ENCODE data around the gene ZNF487.
"Not testable (repeated sequence)": the region's sequence is repeated elsewhere in the genome, so short reads cannot be mapped to it uniquely, and the experiment has no call there.

Gene ZNF487

DNA sequence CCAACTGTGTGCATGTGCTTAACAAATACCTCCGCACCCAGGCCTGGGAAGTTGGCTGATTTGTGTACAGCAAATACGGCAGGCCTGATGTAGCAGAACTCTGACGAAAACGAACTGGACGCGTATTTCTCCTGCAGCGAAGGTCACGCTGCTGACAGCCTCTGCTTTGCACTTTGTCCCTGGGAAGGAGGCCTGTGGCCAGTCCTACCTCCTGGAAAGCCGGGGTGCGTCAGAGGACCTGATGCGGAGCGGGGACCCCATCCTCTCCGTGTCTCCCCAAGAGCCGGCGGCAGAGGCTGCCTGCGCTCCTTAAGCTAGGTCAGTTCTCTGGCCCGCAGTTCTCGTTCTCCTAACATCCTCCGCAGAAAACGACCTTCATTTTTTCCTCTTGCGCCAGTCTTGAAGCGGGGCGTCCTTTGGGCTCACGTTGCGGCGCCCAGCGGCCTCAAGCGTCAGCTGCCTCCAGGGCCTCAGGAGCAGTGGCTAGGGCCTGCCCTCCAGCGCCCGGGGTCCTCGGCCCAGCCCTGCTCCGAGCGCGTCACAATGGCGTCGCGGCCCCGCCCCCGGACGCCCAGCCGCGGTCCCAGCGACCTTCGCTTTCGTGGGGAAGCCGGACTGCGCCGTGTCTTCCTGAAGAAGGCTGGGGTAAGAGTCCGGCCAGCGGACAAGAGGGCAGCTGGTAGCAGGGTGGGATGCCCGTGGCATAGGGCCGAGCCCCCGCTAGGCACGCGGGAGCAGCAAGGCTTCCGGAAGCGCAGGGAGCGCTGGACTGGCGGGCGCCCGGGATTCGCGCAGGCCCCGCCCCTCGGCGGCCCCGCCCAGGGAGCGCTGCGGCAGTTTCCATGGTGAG lies at the start of gene ZNF487:
ZNF487 (plus strand) TSS at position 821 of the 850 bp plus-strand sequence. CDS start 38,703 bp downstream, outside the sequence.
- DNase-seq (ENCODE audit: low read depth in 3 of 3), result peak; percentile 64 to 79 (median 73)

DNA sequence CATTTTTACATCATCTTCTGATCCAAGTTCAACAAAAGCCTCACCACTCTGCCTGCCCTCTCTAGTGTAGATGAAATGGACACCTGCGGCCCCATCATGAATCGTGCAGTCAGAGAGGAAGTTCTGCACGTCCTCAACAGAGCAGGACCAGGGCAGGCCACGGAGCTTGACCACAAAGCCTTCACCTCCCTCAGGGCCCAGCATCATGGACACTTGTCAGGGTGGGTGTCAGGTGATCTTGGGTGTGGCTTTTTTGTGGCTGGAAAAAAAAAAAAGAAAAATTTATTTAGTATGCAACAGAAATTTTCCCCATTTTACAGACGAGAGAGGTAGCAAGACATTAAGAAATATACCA lies 49.3 kb upstream of the ZNF487 start:
- DNase-seq (ENCODE audit: low read depth in 3 of 3), result no peak

DNA sequence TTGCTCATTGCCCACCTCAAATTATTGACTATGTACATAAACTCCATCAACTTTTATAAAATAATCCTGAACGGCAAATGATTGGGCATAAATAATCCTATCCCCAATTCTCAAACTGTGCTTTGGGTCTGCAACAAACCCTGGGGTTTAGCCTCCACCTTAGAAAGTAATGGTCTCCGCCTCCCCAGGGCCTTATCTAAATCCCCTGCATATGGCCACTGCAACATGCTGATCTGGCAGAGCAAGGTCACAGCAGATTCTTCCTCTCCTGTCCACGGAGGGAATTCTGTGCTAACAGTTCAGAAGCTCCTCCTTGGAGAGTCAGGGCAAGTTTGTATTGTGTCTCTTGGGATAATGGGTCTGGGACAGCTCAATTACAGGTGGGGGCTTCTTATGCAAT lies 47.0 kb upstream of the ZNF487 start:
- no peak for DNase-seq (ENCODE audit: low read depth in 3 of 3)

DNA sequence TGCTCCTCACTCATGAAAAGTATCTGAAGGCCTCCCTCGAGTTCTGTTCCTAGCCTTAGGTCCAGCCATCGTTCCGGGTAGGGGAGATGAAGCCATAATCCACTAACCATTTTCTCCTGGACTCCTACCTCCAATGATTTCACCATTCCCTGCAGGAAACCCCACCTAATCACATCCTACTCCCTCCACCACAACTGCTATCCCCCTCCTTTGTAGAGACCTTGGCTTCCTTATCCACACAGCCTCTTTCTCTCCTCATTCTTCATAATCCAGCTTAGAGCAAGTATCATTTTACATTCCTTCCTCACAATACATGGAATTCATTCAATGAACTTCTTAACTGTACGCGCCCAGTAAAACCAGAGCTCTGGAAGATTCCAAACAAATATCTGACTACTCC lies 46.6 kb upstream of the ZNF487 start:
- DNase-seq (ENCODE audit: low read depth in 3 of 3), result no peak

DNA sequence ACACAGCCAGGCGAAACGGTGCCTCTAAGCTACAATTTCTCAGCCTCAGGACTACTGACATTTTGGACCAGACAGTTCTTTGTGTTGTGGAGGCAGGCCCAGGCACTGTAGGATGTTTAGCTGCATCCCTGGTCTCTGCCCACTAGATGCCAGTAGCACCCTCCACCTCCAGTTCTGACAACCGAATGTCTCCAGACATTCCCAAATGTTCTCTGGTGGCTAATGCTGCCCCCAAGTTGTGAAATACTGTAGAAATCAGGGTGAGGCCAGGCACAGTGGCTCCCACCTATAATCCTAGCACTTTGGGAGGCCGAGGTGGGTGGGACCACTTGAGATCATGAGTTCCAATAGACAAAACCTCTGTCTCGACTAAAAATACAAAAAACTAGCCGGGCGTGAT lies 46.2 kb upstream of the ZNF487 start:
- no peak for DNase-seq (ENCODE audit: low read depth in 3 of 3)

DNA sequence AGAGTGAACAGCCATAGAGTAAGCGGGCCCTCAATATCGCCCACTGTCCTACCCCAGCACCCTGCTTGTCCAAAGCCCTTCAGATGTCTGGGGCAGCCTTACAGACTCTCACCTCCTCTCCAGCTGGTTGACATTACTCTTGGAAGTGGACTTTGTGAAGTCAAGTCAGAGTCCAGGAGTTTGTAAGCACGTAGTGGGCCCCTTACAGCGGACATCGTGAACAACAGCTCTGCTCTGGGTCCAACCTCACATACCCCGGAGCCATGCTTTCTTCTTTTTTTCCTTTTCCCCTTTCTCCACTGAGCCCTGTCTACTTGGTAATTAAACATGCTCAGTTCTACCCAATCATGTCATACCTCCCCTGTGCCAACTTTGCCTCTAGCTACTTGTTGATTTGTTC lies 45.4 kb upstream of the ZNF487 start:
- no peak for DNase-seq (ENCODE audit: low read depth in 3 of 3)

DNA sequence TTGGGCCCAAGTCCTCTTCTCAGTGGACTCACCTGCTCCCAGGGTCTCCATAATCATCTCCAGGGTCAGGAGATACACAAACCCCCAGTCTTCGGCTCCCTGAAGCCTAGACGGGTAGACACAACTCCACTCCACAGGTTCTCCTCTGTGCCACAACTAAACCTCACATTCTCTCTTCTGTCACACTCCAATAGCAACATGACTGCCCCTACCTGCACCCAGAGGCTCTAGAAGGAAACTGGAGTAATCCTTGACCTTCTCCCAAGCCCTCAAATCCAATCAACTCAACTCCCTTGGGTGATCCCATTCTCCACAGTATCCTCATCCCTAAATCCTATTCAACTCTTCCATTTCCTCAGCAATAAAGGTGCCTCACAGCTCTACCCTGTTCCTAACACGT lies 44.2 kb upstream of the ZNF487 start:
- no peak for DNase-seq (ENCODE audit: low read depth in 3 of 3)

DNA sequence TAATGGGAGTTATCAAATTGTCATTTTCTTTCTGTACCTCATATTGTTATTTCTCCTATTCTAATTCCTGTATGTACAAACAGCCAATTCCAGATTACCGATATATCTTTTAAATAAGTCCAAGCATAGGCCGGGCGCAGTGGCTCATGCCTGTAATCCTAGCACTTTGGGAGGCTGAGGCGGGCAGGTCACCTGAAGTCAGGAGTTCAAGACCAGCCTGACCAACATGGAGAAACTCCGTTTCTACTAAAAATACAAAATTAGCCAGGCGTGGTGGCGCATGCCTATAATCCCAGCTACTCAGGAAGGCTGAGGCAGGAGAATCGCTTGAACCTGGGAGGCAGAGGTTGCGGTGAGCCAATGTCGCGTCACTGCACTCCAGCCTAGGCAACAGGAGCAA lies 43.7 kb upstream of the ZNF487 start:
- DNase-seq (ENCODE audit: low read depth in 3 of 3), result not testable (repeated sequence)

DNA sequence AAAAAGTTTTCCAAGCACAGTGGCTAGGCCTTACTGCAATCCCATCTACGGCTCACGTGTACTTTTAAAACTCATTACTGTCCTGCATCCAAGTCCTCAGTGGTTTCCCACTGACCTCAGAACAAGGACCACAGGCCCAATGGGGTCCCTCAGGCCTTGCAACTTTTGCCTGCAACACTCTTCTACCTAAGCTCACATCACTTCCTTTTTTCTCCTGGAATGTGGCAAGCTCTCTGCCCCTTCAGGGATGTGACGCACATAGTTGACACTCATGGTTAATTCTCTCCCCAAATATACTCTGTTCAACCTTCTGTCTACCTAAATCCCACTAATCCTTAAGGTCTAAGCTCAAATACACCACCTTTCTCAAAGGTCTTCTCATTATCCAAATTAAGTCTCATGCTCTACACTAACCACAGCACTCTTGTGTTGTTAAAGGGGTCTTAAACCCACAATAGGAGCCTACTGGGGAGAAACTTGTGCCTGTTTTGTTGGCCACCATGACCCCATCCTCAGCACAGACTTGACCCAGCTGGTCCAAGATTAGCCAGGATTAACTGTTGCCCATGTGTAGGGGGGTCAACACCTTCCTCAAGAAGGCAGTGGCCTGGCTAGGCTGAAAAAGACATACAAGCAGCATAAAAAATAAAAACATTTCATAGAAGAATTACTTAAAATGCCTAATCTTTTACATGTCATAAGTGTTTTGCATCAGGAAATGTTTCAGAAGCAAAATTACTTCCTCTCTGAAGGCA lies 43.1 kb upstream of the ZNF487 start:
- DNase-seq (ENCODE audit: low read depth in 3 of 3), result no peak

DNA sequence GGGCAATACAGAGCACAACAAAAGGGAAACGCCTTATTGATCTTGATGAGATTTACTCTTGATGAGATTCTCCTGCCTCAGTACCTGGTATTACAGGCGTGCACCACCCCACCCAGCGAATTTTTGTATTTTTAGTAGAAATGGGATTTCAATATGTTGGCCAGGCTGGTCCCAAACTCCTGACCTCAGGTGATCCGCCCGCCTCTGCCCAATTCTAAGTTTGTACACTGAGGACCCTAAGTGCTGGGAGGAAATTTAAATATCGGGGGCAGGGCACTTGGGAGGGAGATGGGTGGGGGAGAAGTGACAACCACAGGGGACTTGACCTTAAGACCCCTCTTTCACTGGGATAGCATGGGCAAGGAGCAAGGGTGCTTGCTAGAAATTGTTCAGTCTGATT lies 42.0 kb upstream of the ZNF487 start:
- no peak for DNase-seq (ENCODE audit: low read depth in 3 of 3)

DNA sequence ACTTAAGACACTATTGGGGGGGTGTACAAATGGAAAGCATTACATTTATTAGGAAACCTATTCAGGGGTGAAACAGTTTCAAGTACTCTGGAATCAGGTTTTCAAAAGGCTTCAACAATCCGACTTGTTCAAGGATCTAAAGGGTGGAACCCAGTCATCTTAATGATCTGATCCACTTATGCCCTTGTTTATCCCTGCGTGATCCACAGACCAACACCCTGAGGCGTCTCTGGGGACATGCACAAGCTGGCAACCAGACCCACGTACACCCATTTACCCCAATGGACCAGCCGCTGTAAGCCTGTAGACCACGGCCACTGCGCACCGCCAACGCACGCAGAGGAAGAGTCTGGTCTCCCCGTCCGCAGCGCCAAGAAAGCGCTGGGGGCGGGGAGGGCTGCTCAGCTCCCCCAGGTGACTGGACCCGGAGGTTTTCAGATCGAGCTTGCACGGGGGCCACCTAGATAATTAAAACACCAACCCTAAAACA lies 41.3 kb upstream of the ZNF487 start:
- no peak for DNase-seq (ENCODE audit: low read depth in 3 of 3)

DNA sequence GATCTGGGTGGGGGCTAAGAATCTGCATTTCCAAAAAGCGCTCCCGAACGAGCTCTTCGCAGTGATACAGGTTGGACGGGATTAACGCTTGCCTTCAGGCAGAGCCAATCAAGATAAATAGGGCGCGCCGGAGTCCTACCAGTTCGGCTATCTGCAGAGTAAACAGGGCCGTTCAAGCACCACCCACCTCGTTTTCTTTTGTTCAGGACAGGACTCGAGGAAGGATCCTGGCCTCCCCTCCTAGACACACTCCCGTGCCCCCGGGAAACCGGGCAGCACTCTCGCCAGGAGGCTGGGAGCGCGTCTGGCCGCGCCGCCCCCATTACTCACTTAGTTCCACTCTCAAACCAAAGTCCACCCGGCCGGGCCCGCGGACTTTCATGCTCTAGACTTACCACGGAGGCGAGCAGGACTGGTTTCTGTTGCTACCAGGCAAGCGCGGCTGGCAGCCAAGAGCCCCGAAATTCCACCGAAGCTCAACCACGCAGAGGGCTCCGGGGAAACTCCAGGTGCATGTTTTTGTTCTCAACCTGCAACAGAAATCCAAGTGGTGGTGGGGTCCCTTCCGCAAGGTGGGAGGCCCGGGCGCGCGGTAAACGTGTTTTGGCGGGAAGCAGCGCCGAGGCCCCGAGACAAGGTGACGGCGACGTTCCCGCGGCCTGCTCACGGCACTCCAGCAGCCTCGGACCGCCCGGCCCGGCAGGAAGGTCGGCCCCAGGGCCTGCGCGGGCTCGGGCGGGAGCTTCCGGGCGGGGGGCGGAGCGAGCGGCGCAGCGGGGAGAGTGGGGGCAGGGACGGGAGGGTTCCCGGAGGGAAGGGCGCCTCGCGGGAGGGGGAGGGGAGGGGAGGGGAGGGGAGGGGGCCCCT lies 40.6 kb upstream of the ZNF487 start:
- DNase-seq (ENCODE audit: low read depth in 3 of 3), result peak; percentile 35 to 60 (median 39)

DNA sequence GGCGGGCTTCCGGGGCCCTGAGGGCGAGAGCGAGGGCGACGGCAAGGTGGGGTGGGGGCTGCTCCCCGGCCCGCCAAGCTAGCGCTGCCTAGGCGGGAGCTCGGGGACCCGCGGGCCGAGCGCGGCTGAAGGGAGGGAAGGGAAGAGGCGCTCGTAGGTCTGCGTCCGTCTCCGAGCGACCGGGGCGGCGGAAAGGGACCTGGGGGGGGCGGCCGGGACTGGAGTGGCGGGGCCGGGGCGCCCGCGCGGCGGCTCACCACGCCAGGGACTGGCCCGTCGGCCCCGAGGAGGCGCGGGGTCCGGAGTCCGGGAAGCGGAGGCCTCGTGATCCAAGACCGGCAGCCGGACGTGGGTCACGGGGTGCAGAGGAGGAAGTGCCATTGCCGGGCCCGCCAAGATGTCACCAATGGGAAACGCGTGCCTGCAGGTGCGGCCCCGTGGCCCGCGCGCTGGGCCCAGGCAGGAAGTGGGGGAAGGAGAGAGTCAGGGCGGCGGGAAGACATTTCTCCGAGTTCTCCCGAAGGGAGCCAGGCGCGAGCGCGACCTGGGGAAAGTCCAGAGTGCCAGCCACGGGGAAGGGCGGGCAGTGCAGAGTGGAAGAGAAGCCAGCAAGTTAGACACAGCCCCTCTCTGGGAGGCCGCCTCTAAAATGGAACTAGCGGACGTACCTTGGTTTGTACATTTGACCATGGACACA lies 39.8 kb upstream of the ZNF487 start:
- DNase-seq (ENCODE audit: low read depth in 3 of 3), result peak; percentile 39 to 63 (median 42)

DNA sequence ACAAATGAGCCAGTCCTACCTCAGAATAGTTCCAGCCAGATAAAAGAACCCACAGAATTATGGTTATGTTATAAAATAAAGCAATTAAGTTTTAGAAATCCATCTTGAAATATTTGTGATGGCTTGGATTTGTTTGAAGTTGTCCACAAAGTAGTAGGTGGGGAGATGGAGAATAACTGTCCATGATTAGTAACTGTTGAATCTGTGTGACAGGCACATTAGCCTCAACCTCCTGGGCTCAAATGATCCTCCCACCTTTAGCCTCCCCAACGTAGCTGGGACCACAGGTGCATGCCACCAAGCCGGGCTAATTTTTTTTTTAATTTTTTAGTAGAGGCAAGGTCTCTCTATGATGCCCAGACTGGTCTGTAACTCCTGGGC lies 38.0 kb upstream of the ZNF487 start:
- DNase-seq (ENCODE audit: low read depth in 3 of 3), result no peak

DNA sequence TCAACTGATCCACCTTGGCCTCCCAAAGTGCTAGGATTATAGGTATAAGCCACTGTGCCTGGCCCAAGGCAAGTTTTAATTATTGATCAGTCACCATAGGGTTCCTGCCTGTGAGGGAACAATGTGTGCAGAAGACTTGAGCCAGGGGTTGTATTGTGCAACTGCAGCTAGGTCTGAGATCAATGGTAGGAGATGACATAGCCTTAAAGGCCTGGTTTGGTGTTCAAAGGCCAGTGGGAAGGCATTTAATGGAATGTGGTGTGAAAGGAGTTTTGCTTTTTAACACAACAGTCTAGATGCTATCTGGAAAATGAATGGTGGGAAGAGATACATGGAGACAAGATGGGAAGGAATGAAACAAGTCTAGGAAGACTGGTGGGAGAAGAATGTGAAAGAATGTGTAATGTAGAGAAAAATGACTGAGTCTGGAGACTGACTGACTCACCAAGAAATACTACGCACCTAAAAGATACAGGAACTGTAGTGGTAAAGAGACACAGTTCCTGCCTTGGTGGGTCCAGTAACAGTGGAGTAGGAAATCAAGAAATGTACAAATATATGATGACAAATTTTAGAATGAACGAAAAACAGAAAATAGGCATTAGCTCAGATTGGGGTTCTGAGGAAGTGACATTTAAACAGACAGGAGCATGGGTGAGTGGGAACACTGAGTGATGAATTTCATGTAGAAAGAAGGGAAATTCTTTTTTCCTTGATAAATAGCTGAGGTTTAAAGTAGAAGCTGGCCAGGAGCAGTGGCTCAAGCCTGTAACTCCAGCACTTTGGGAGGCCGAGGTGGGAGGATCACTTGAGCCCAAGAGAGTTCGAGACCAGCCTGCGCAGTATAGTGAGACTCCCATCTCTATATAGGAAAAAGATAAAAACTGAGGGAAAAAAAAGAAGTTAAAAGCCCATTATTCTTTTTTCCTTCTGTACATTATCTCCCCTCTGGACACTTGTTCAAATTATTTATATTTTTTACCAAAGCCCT lies 37.3 kb upstream of the ZNF487 start:
- DNase-seq (ENCODE audit: low read depth in 3 of 3), result no peak

DNA sequence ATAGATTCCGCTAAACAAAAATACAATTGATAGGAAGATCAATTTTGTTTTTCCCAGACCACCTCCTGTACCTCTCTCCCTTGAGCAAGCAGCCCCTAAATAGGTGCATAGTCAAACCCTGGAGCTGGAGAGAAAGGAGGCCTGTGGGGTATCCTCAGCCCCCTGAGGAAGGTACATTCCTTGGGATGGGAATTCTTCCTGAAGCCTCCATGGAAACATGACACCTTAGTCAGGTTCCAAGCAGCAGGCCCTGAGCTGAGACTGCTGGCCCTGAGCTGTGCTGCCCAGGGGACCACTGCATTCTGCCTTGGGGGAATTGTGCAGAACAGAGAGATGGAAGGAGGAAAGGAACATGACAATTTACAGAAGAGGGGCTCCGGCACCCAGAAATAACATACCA lies 35.3 kb upstream of the ZNF487 start:
- DNase-seq (ENCODE audit: low read depth in 3 of 3), result no peak

DNA sequence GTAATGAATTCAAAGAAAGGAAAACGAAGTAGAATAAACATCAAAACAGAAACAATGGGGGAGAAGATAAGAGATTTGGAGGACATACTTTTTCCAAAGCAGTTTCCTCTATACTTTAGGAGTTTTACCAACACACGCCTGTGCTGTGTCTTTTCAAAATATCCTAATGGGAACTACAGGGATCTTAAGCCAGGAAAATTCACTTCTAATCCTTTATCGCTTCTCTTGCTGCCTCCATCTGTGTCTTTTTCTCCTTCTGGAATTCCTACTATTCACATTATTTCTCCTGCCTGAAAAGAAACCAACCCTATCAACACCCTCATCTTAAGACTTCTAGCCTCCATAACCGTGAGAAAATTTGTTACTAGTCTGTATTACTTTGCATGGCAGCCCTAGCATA lies 34.7 kb upstream of the ZNF487 start:
- no peak for DNase-seq (ENCODE audit: low read depth in 3 of 3)

DNA sequence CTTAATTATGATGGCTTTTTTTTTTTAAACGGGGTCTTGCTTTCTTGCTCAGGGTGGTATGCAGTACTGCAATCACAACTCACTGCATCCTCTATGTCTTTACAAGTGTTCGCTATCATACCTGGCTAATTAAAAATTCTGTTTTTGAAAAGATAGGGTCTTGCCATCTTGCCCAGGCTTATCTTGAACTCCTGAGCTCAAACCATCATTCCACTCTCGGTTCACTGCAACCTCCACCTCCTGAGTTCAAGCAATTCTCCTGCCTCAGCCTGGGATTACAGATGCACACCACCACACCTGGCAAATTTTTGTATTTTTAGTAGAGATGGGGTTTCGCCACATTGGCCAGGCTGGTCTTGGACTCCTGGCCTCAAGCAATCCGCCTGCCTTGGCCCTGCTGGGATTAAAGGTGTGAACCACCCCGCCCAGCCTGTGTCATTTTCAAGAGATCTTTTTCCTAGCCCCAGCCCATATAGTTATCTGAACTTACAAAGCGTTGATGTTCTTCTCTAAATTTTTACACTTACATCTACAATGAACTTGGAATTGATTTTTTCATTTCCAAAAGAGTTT lies 33.9 kb upstream of the ZNF487 start:
- no peak for DNase-seq (ENCODE audit: low read depth in 3 of 3)

DNA sequence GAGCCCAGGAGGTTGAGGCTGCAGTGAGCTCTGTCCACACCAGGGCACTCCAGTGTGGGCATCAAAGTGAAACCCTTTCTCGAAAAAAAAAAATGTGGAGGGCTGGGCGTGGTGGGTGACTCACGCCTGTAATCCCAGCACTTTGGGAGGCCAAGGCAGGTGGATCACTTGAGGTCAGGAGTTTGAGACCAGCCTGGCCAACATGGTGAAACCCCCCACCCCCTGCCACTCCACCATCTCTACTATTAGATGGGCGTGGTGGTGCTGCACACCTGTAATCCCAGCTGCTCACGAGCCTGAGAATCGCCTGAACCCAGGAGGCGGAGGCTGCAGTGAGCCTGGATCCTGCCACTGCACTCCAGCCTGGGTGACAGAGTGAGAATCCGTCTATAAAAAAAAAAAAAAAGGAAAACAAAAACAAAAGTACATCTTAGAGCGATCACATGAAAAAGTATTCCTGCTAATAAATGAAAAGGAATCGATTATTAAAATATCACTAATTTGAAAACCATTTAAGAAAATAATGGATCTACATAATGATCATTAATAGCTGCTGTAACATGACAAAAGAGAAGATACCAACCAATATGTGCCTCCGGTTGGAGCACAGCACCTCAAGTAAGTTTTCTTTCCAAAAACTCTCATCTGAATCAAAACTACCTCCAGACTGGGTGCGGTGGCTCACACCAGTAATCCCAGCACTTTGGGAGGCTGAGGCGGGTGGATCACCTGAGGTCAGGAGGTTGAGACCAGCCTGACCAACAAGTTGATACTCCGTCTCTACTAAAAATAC lies 32.8 kb upstream of the ZNF487 start:
- no peak for DNase-seq (ENCODE audit: low read depth in 3 of 3)
